Measurements from ENCODE around the gene PSEN1.

Gene PSEN1

GRCh38 chr14:73125746-73126145 is 10.6 kb upstream of the PSEN1 start:
- Histone ChIP-seq H3K9me3 (ENCODE audit: control insufficient read depth, insufficient read depth, low read length) (no peaks in the 10 kb centered on the region), H3K9ac (ENCODE audit: low read depth, low read length) (no peak overlapping the region), H3K27ac (ENCODE audit: low read depth, low read length) (peak overlapping the region; percentile 89), H3K4me1 (ENCODE audit: control insufficient read depth, insufficient read depth, low read length) (peaks cover 35% of the 10 kb centered on the region), H3K4me3 (ENCODE audit: low read depth, low read length) (peak overlapping the region; percentile 18), H3K27me3 (ENCODE audit: control insufficient read depth, insufficient read depth, low read length) (no peaks in the 10 kb centered on the region), H3K36me3 (ENCODE audit: control insufficient read depth, insufficient read depth, low read length) (peaks cover 33% of the 10 kb centered on the region)

GRCh38 chr14:73133795-73134194 is 2.5 kb upstream of the PSEN1 start:
- H3K9ac ChIP-seq (ENCODE audit: low read depth, low read length), result no peak overlapping the region
- no peak overlapping the region for H3K4me3 ChIP-seq (ENCODE audit: low read depth, low read length)
- no peak overlapping the region for H3K27ac ChIP-seq (ENCODE audit: low read depth, low read length)
- no peaks in the 10 kb centered on the region; the same call in 1 of the 2 replicates for H3K9me3 ChIP-seq (ENCODE audit: control insufficient read depth, insufficient read depth, low read length)
- no peaks in the 10 kb centered on the region for H3K36me3 ChIP-seq (ENCODE audit: control insufficient read depth, insufficient read depth, low read length)
- peaks cover 6% of the 10 kb centered on the region for H3K4me1 ChIP-seq (ENCODE audit: control insufficient read depth, insufficient read depth, low read length)
- no peaks in the 10 kb centered on the region for H3K27me3 ChIP-seq (ENCODE audit: control insufficient read depth, insufficient read depth, low read length)

GRCh38 chr14:73136085-73136386 is 271 bp upstream of the PSEN1 start:
- Histone ChIP-seq H3K27ac (ENCODE audit: low read depth, low read length) (peak overlapping the region; percentile 97), H3K9ac (ENCODE audit: low read depth, low read length) (no peak overlapping the region), H3K9me3 (ENCODE audit: control insufficient read depth, insufficient read depth, low read length) (no peaks in the 10 kb centered on the region; the same call in 1 of the 2 replicates), H3K36me3 (ENCODE audit: control insufficient read depth, insufficient read depth, low read length) (no peaks in the 10 kb centered on the region), H3K4me1 (ENCODE audit: control insufficient read depth, insufficient read depth, low read length) (peaks cover 6% of the 10 kb centered on the region), H3K27me3 (ENCODE audit: control insufficient read depth, insufficient read depth, low read length) (no peaks in the 10 kb centered on the region), H3K4me3 (ENCODE audit: low read depth, low read length) (peak overlapping the region; percentile 92)

- H3K36me3 ChIP-seq (ENCODE audit: control insufficient read depth, insufficient read depth, low read length), result no peaks in the 10 kb centered on the region
- peaks cover 18% of the 10 kb centered on the region for H3K4me1 ChIP-seq (ENCODE audit: control insufficient read depth, insufficient read depth, low read length)
- no peak overlapping the region for H3K9ac ChIP-seq (ENCODE audit: low read depth, low read length)
- no peaks in the 10 kb centered on the region for H3K9me3 ChIP-seq (ENCODE audit: control insufficient read depth, insufficient read depth, low read length)
- no peaks in the 10 kb centered on the region for H3K27me3 ChIP-seq (ENCODE audit: control insufficient read depth, insufficient read depth, low read length)
- H3K27ac ChIP-seq (ENCODE audit: low read depth, low read length), result no peak overlapping the region
- no peak overlapping the region for H3K4me3 ChIP-seq (ENCODE audit: low read depth, low read length)
These were observed 4.6 kb downstream of the PSEN1 start for GRCh38 chr14:73140811-73141323.

- peaks cover 16% of the 10 kb centered on the region for H3K4me1 ChIP-seq (ENCODE audit: control insufficient read depth, insufficient read depth, low read length)
- H3K36me3 ChIP-seq (ENCODE audit: control insufficient read depth, insufficient read depth, low read length), result no peaks in the 10 kb centered on the region
- no peak overlapping the region for H3K27ac ChIP-seq (ENCODE audit: low read depth, low read length)
- H3K9ac ChIP-seq (ENCODE audit: low read depth, low read length), result no peak overlapping the region
- no peak overlapping the region for H3K4me3 ChIP-seq (ENCODE audit: low read depth, low read length)
- H3K9me3 ChIP-seq (ENCODE audit: control insufficient read depth, insufficient read depth, low read length), result no peaks in the 10 kb centered on the region
- no peaks in the 10 kb centered on the region for H3K27me3 ChIP-seq (ENCODE audit: control insufficient read depth, insufficient read depth, low read length)
These were observed 5.9 kb downstream of the PSEN1 start for GRCh38 chr14:73142216-73142615.

GRCh38 chr14:73143003-73143402 is 6.7 kb downstream of the PSEN1 start:
- H3K9ac ChIP-seq (ENCODE audit: low read depth, low read length), result no peak overlapping the region
- peak overlapping the region; percentile 37 for H3K27ac ChIP-seq (ENCODE audit: low read depth, low read length)
- H3K27me3 ChIP-seq (ENCODE audit: control insufficient read depth, insufficient read depth, low read length), result no peaks in the 10 kb centered on the region
- H3K9me3 ChIP-seq (ENCODE audit: control insufficient read depth, insufficient read depth, low read length), result no peaks in the 10 kb centered on the region
- peaks cover 12% of the 10 kb centered on the region; the same call in 1 of the 2 replicates for H3K4me1 ChIP-seq (ENCODE audit: control insufficient read depth, insufficient read depth, low read length)
- peaks cover 7% of the 10 kb centered on the region for H3K36me3 ChIP-seq (ENCODE audit: control insufficient read depth, insufficient read depth, low read length)
- H3K4me3 ChIP-seq (ENCODE audit: low read depth, low read length), result no peak overlapping the region

GRCh38 chr14:73143617-73144016 is 7.3 kb downstream of the PSEN1 start:
- Histone ChIP-seq H3K27ac (ENCODE audit: low read depth, low read length) (no peak overlapping the region), H3K27me3 (ENCODE audit: control insufficient read depth, insufficient read depth, low read length) (no peaks in the 10 kb centered on the region), H3K36me3 (ENCODE audit: control insufficient read depth, insufficient read depth, low read length) (peaks cover 12% of the 10 kb centered on the region), H3K9ac (ENCODE audit: low read depth, low read length) (no peak overlapping the region), H3K4me3 (ENCODE audit: low read depth, low read length) (no peak overlapping the region), H3K4me1 (ENCODE audit: control insufficient read depth, insufficient read depth, low read length) (peaks cover 12% of the 10 kb centered on the region; the same call in 1 of the 2 replicates), H3K9me3 (ENCODE audit: control insufficient read depth, insufficient read depth, low read length) (no peaks in the 10 kb centered on the region)

GRCh38 chr14:73145371-73145770 is 9.1 kb downstream of the PSEN1 start:
- Histone ChIP-seq H3K27me3 (ENCODE audit: control insufficient read depth, insufficient read depth, low read length) (no peaks in the 10 kb centered on the region), H3K4me1 (ENCODE audit: control insufficient read depth, insufficient read depth, low read length) (peaks cover 12% of the 10 kb centered on the region; the same call in 1 of the 2 replicates), H3K27ac (ENCODE audit: low read depth, low read length) (no peak overlapping the region), H3K36me3 (ENCODE audit: control insufficient read depth, insufficient read depth, low read length) (peaks cover 28% of the 10 kb centered on the region), H3K9me3 (ENCODE audit: control insufficient read depth, insufficient read depth, low read length) (no peaks in the 10 kb centered on the region), H3K9ac (ENCODE audit: low read depth, low read length) (no peak overlapping the region), H3K4me3 (ENCODE audit: low read depth, low read length) (no peak overlapping the region)

- Histone ChIP-seq H3K9me3 (ENCODE audit: control insufficient read depth, insufficient read depth, low read length) (no peaks in the 10 kb centered on the region), H3K27me3 (ENCODE audit: control insufficient read depth, insufficient read depth, low read length) (no peaks in the 10 kb centered on the region), H3K27ac (ENCODE audit: low read depth, low read length) (no peak overlapping the region), H3K4me1 (ENCODE audit: control insufficient read depth, insufficient read depth, low read length) (peaks cover 12% of the 10 kb centered on the region; the same call in 1 of the 2 replicates), H3K36me3 (ENCODE audit: control insufficient read depth, insufficient read depth, low read length) (peaks cover 30% of the 10 kb centered on the region), H3K9ac (ENCODE audit: low read depth, low read length) (no peak overlapping the region), H3K4me3 (ENCODE audit: low read depth, low read length) (no peak overlapping the region)
These were observed 9.8 kb downstream of the PSEN1 start for GRCh38 chr14:73146111-73146510.

- no peaks in the 10 kb centered on the region for H3K9me3 ChIP-seq (ENCODE audit: control insufficient read depth, insufficient read depth, low read length)
- H3K36me3 ChIP-seq (ENCODE audit: control insufficient read depth, insufficient read depth, low read length), result peaks cover 45% of the 10 kb centered on the region
- no peak overlapping the region for H3K4me3 ChIP-seq (ENCODE audit: low read depth, low read length)
- H3K27ac ChIP-seq (ENCODE audit: low read depth, low read length), result no peak overlapping the region
- no peaks in the 10 kb centered on the region for H3K4me1 ChIP-seq (ENCODE audit: control insufficient read depth, insufficient read depth, low read length)
- no peaks in the 10 kb centered on the region for H3K27me3 ChIP-seq (ENCODE audit: control insufficient read depth, insufficient read depth, low read length)
- H3K9ac ChIP-seq (ENCODE audit: low read depth, low read length), result no peak overlapping the region
These were observed 13.4 kb downstream of the PSEN1 start for GRCh38 chr14:73149753-73150152.

- Histone ChIP-seq H3K27me3 (ENCODE audit: control insufficient read depth, insufficient read depth, low read length) (no peaks in the 10 kb centered on the region), H3K9ac (ENCODE audit: low read depth, low read length) (no peak overlapping the region), H3K4me3 (ENCODE audit: low read depth, low read length) (no peak overlapping the region), H3K36me3 (ENCODE audit: control insufficient read depth, insufficient read depth, low read length) (peaks cover 51% of the 10 kb centered on the region), H3K9me3 (ENCODE audit: control insufficient read depth, insufficient read depth, low read length) (no peaks in the 10 kb centered on the region), H3K4me1 (ENCODE audit: control insufficient read depth, insufficient read depth, low read length) (no peaks in the 10 kb centered on the region), H3K27ac (ENCODE audit: low read depth, low read length) (no peak overlapping the region)
These were observed 17.0 kb downstream of the PSEN1 start for GRCh38 chr14:73153272-73153671.

- H3K27ac ChIP-seq (ENCODE audit: low read depth, low read length), result no peak overlapping the region
- H3K9ac ChIP-seq (ENCODE audit: low read depth, low read length), result no peak overlapping the region
- no peaks in the 10 kb centered on the region for H3K9me3 ChIP-seq (ENCODE audit: control insufficient read depth, insufficient read depth, low read length)
- H3K4me3 ChIP-seq (ENCODE audit: low read depth, low read length), result no peak overlapping the region
- no peaks in the 10 kb centered on the region for H3K4me1 ChIP-seq (ENCODE audit: control insufficient read depth, insufficient read depth, low read length)
- H3K36me3 ChIP-seq (ENCODE audit: control insufficient read depth, insufficient read depth, low read length), result peaks cover 35% of the 10 kb centered on the region
- H3K27me3 ChIP-seq (ENCODE audit: control insufficient read depth, insufficient read depth, low read length), result no peaks in the 10 kb centered on the region
These were observed 25.9 kb downstream of the PSEN1 start for GRCh38 chr14:73162251-73162650.

All from HUES48 (cell line).